Liver (tissue), 9 donors: ENCODE data around the gene ATF1. TPM values are rescaled to one million over a fixed set of nuclear protein-coding genes. Genes with fewer than 3 reads are reported as not detected.

Experiments
- DNase-seq: peaks from one replicate; pipeline ENCODE4 v3.0.0-alpha.2; 2017; ENCODE audit warnings: low spot score
- H3K27ac ChIP-seq, 2 donors: one replicate each; pipeline ENCODE4 v1.7.0; 2013; ENCODE audit warnings: inconsistent platforms in 2 of 2, low read length in 2 of 2, control low read depth in 1 of 2, low read depth in 1 of 2, mild to moderate bottlenecking in 1 of 2
- H3K27me3 ChIP-seq, 4 donors: one replicate each; pipeline versions ENCODE4 v1.6.1 to v1.7.0; 2013; ENCODE audit warnings: low read length in 3 of 4, inconsistent platforms in 1 of 4, mild to moderate bottlenecking in 1 of 4, moderate library complexity in 1 of 4; ENCODE audit not compliant: control insufficient read depth in 4 of 4, insufficient read depth in 4 of 4
- H3K36me3 ChIP-seq, 4 donors: one replicate each; pipeline versions ENCODE4 v1.6.1 to v1.7.0; 2013; ENCODE audit warnings: low read length in 3 of 4, mild to moderate bottlenecking in 3 of 4, low read depth in 1 of 4, moderate library complexity in 1 of 4; ENCODE audit not compliant: control insufficient read depth in 4 of 4, insufficient read depth in 3 of 4
- H3K4me1 ChIP-seq, 4 donors: one replicate each; pipeline versions ENCODE4 v1.6.1 to v1.7.0; 2013; ENCODE audit warnings: low read length in 3 of 4, mild to moderate bottlenecking in 3 of 4, moderate library complexity in 1 of 4; ENCODE audit not compliant: control insufficient read depth in 4 of 4, insufficient read depth in 4 of 4
- H3K4me3 ChIP-seq, 3 donors: one replicate each; pipeline versions ENCODE4 v1.6.1 to v1.7.0; 2013; ENCODE audit warnings: low read length in 3 of 3, control low read depth in 1 of 3, low read depth in 1 of 3, mild to moderate bottlenecking in 1 of 3
- H3K9ac ChIP-seq, 2 donors: one replicate each; pipeline ENCODE4 v1.7.0; 2013; ENCODE audit warnings: low read length in 2 of 2, mild to moderate bottlenecking in 2 of 2, moderate library complexity in 2 of 2, control low read depth in 1 of 2, low read depth in 1 of 2
- H3K9me3 ChIP-seq, 4 donors: one replicate each; pipeline versions ENCODE4 v1.6.1 to v1.7.0; 2013; ENCODE audit warnings: low read length in 3 of 4; ENCODE audit not compliant: control insufficient read depth in 4 of 4
- ATF3 ChIP-seq: IDR thresholded peaks from 2 replicates; pipeline ENCODE4 v1.6.1; 2016; ENCODE audit warnings: antibody characterized with exemption
- EGR1 ChIP-seq, 2 donors: IDR thresholded peaks; 2 replicates each; pipeline ENCODE4 v1.6.1; 2016 to 2018; ENCODE audit warnings: antibody characterized with exemption in 2 of 2, low read depth in 2 of 2
- FOXA1 ChIP-seq: IDR thresholded peaks from 2 replicates; pipeline ENCODE4 v1.6.1; 2016; ENCODE audit warnings: antibody characterized with exemption
- FOXA2 ChIP-seq: IDR thresholded peaks from 2 replicates; pipeline ENCODE4 v1.6.1; 2016; ENCODE audit warnings: antibody characterized with exemption
- HNF4G ChIP-seq: IDR thresholded peaks from 2 replicates; pipeline ENCODE4 v1.6.1; 2016; ENCODE audit warnings: antibody characterized with exemption
- JUND ChIP-seq, 2 donors: IDR thresholded peaks; 2 replicates each; pipeline ENCODE4 v1.6.1; 2016; ENCODE audit warnings: antibody characterized with exemption in 2 of 2
- MAX ChIP-seq: IDR thresholded peaks from 2 replicates; pipeline ENCODE4 v1.6.1; 2016; ENCODE audit warnings: antibody characterized with exemption
- NR2F2 ChIP-seq: IDR thresholded peaks from 2 replicates; pipeline ENCODE4 v1.6.1; 2016; ENCODE audit warnings: antibody characterized with exemption
- RAD21 ChIP-seq, 2 donors: IDR thresholded peaks; 2 replicates each; pipeline ENCODE4 v1.6.1; 2016; ENCODE audit warnings: antibody characterized with exemption in 2 of 2, mild to moderate bottlenecking in 2 of 2
- REST ChIP-seq: IDR thresholded peaks from 2 replicates; pipeline ENCODE4 v1.6.1; 2016; ENCODE audit warnings: antibody characterized with exemption, mild to moderate bottlenecking
- SP1 ChIP-seq: IDR thresholded peaks from 2 replicates; pipeline ENCODE4 v1.6.1; 2018; ENCODE audit warnings: antibody characterized with exemption, mild to moderate bottlenecking
- TAF1 ChIP-seq: conservative IDR thresholded peaks from 2 replicates; pipeline ENCODE4 v1.6.1; 2016; ENCODE audit warnings: antibody characterized with exemption, mild to moderate bottlenecking
- ZBTB33 ChIP-seq: IDR thresholded peaks from 2 replicates; pipeline ENCODE4 v1.6.1; 2016; ENCODE audit warnings: antibody characterized with exemption
- WGBS: extraction: QIAGEN DNeasy Blood & Tissue Kit; methylation state at CpG from one replicate; pipeline ENCODE4 v1.1.7; 2013; 5-methylcytosine and 5-hydroxymethylcytosine counted together
- polyA plus RNA-seq, 2 donors: library from polyadenylated mRNA; stranded (reverse) in 1 of 2; unstranded in 1 of 2; fragments of 200-250 nt in 1 of 2; fragments of >200 nt in 1 of 2; fragmentation: Nextera tagmentation in 1 of 2; extraction: Ambion mirVana in 1 of 2; gene quantifications; one replicate each; pipeline versions ENCODE4 v1.2.1 to v1.2.3, GENCODE V29; 2013 to 2015
- total RNA-seq, 2 donors: library from RNA; depleted of rRNA; stranded (reverse); fragments of >200 nt; gene quantifications; one replicate each; pipeline ENCODE4 v1.2.3, GENCODE V29; 2014
- TF ChIP-seq, protein P1 (sequence below): fragments of 150-350 bp; IDR thresholded peaks from 2 replicates; pipeline ENCODE4 v1.5.1; 2017; ENCODE audit warnings: improper control_type of control experiment, low read depth, low read length; ENCODE audit not compliant: missing input control
- donor health status: healthy.
- donor health status: healthy.
- donor health status: healthy.
- donor health status: healthy.
- donor health status: healthy.

Gene ATF1
- total and polyA plus RNA-seq, 4 donors: 6.3 to 17.0 (median 8.3) TPM

DNA sequence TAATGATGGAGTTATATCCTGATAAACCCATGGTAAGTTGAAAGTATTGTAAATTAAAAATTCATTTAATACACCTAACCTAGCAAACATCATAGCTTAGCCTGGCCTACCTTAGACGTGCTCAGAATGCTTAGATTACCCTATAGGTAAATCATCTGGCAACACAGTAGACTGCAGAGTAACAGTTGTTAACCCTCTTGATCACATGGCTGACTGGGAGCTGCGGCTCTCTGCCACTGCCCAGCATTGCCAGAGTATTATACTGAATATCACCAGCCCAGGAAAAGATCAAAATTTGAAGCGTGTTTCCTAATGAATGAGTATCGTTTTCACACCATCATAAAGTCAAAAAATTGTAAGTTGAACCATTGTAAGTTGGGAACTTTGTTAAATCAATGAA is 61.0 kb downstream of the ATF1 start:
- 19% methylated on average over 4 of the region's 4 CpGs for WGBS
- H3K36me3 ChIP-seq: peaks cover 0 to under 1% (median under 1%) of the 10 kb centered on the region in 4 donors
- no peak for DNase-seq

More for the DNA sequence above, 61.0 kb downstream of the ATF1 start:
- H3K27me3 ChIP-seq: no peaks in the 10 kb centered on the region
- peaks cover 2 to 9% (median 6%) of the 10 kb centered on the region in 4 donors for H3K4me1 ChIP-seq
- H3K9ac ChIP-seq: peak overlapping the region in 1 of 2 donors; percentile 85
- no peaks in the 10 kb centered on the region for H3K9me3 ChIP-seq
- TF ChIP-seq ATF3 (no peak), HNF4G (no peak), TAF1 (no peak), EGR1 (IDR thresholded peaks at IDR 0.05; ENCODE audit: low read depth in 2 of 2) (no peak), SP1 (no peak), FOXA1 (no peak), REST (no peak), ZBTB33 (no peak), NR2F2 (no peak), MAX (no peak), RAD21 (IDR thresholded peaks at IDR 0.05) (no peak), JUND (IDR thresholded peaks at IDR 0.05) (no peak), FOXA2 (no peak)
- TF ChIP-seq, protein P1, sequence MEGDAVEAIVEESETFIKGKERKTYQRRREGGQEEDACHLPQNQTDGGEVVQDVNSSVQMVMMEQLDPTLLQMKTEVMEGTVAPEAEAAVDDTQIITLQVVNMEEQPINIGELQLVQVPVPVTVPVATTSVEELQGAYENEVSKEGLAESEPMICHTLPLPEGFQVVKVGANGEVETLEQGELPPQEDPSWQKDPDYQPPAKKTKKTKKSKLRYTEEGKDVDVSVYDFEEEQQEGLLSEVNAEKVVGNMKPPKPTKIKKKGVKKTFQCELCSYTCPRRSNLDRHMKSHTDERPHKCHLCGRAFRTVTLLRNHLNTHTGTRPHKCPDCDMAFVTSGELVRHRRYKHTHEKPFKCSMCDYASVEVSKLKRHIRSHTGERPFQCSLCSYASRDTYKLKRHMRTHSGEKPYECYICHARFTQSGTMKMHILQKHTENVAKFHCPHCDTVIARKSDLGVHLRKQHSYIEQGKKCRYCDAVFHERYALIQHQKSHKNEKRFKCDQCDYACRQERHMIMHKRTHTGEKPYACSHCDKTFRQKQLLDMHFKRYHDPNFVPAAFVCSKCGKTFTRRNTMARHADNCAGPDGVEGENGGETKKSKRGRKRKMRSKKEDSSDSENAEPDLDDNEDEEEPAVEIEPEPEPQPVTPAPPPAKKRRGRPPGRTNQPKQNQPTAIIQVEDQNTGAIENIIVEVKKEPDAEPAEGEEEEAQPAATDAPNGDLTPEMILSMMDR: no peak
- peak overlapping the region; percentile 78 to 91 for H3K27ac ChIP-seq
- H3K4me3 ChIP-seq: no peak overlapping the region
